ENCODE measurements around the gene ZNF32.

ZNF32 gene, protein sequence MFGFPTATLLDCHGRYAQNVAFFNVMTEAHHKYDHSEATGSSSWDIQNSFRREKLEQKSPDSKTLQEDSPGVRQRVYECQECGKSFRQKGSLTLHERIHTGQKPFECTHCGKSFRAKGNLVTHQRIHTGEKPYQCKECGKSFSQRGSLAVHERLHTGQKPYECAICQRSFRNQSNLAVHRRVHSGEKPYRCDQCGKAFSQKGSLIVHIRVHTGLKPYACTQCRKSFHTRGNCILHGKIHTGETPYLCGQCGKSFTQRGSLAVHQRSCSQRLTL

DNA sequence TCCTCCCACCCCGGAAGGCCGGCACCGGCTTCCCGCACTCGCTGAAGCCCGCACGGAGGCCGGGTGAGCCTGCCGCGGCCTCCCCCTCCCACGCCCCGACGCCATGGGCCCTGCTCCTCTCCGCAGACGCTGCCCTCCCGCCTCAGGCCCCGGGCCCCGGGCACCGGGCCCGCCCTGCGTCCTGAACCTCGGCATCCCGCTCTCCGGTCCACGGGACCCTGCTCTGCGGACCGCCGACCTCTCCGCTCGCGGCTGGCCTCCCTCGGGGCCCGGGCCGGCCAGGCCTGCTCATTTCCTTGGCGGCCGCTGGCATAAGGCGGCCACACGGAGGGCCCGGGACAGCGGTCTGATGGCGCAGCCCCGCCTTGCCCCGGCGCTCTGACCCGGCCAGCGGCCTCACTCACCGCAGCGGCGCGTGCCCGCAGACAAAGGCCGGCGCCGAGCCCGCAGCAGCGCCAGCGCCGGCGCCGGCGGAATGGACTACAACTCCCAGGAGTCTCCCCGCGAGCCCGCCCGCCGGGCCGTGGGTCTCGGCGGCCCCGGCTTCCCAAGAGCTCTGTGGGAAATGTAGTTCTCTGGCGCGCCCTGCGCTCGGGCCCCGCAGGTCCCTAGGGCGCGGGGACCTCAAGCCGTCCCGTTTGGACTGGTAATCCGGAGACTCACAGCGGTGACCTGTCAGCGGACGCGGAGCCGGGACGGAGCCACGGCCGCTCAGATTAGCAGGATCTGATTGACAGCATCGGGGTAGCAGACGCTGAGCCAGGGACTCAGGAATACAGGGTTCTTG lies at the start of gene ZNF32:
Gene ZNF32, minus strand, starts transcription at position 484 of the 787 bp plus-strand sequence. CDS start 2,748 bp downstream, outside the sequence.
- peak; percentile 2 for DNase-seq

DNA sequence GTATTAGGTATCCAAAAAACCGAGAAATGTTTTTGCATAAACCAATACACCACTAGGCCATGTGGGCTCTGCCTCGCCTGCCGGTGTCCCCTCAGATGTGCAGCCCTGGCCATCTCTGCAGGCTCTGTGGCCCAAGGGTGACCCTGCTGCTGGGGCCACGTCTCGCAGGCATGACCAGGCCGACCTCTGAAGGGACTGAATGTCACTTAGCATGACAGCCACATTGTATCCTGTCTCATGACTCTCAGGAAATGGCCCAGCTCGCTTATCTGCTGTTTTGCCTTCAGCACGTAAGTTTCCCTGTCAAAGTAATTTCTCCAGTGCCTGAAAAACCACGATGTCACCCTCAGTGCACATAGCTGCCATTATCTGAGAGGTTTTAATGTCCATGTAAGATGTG lies 49.5 kb upstream of the ZNF32 start:
- no peak for DNase-seq

DNA sequence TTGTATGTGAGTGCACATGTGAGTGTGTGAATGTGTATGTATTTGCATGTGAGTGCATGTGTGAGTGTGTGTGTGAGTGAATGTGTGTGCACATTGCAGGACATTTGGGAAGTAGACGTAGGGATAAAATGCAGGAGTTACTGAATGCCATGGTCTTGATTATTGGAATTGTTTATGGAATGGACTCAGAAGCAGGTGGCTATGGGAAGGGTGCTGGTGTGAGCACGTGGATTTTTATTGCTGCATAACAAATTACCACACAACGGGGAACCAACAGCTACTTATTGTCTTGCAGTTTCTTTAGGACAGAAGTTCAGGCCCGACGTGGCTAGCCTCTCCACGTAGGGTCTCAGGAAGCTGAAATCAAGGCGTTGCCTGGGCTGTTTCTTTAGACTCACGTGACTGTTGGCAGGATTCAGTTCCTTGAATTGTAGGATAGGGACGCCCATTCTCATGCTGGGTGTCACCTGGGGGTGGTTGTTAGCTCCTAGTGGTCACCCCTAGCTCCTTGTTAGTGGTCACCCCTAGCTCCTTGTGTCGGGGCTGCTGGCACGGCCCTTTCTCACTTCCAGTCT lies 48.3 kb upstream of the ZNF32 start:
- no peak for DNase-seq

DNA sequence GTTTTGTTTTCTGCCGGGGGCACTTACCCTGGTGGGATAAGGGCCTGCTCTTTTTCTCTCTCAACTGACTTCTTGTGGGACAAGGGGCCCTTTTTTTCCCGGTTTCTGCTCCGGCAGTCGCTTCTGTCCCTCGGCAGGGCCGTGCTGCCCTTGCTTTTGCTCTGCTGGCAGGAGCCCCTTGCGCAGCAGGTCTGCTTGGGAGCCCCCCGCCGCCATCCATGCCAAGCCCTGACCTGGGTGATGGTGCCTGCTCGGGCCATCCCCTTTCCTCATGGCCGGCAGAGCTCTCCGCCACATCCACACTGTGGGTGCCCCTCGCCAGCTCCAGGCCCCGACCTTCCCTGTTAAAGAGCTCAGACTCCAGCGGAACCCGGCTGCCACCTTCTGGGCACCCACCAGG lies 47.0 kb upstream of the ZNF32 start:
- no peak for DNase-seq

DNA sequence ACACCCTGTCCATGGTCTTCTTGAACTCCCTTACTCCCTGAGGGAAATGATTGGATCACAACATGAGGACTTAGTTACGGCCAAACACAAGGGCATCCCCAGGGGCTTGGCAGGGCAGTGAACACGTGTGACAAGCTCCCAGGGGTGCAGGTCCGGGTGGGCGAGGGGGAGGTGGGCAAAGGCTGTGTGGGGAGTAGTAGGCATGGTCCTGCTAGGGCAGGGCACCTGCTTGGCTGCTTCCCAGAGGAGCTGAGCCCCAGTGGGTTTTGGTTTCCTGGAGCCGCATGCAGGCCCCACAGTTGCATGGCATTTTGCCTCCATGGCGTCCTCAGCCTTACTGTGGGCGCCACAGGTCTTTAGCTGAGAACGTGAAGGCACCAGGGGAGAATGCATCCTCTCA lies 46.6 kb upstream of the ZNF32 start:
- no peak for DNase-seq

DNA sequence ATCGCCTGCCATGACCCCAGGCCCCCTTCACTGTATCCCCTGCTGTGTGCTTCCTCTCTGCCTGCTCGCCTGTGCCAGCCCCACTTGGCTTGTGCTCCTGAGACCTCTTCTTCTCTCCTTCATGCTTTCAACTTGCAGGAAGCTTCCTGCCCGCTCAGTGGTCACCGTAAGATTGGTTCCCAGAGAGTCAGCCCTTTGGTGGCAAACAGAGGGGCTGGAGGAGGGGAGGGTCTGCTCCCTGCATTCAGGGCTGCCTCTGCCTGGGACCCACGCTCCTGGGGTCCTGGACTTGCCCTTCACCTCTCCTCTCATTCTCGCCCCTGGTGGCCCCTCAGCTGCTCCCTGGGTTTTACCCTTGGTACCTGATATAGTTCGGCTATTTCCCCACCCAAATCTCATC lies 45.8 kb upstream of the ZNF32 start:
- no peak for DNase-seq

DNA sequence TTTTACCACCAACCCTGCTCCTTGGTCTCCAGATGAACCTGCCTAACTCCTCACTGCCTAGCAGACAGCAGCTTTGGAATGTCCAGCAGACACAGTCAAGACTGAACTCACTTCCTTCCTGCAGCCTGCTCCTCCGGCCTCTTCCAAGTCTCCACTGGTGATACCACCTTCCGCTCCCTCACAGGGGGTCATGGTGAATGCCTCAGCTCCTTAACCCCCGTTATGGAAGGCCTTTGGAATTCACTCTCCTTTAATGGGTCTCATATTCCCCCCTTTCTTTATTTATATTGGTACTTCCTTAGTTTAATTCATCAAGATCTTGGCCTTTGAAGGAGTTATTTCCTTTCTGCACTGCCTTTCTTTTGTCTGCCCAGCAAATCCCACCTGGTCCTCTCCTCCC lies 44.9 kb upstream of the ZNF32 start:
- DNase-seq, result no peak

DNA sequence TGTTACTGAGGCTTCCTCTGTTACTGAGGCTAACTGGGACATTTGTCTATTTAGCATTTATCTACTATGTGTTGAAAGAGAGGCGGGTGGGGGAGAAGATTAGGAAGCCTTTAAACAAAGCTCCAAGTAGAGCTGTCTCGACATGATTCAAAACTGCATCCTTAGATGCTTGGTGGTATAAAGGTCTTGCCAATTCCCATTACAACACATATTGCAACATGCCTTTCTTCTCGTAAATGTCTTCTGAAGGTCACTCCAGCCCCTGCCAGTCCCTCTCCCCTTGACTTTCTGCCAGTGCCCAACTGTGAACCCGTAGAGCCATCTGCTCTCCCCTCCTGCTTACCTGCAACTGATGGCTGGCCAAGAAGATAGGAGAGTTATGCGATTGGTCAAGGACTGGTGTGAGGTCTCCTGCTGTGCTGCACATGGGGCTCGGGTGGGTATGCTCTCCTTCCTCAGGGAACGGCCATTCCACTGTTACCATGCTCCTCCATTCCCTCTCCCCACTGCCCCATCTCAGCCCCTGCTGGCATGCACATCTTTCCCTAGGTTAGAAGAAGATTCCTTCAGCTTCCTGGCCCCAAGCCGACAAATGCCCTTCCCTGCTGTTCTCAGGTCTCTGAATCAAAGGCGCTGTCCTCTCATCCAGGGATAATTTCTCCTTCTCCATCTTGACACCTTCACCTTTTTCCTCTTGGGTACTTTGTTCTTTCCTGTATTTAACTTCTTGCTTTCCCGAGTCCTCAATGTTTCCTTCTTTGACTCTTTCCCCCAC lies 43.6 kb upstream of the ZNF32 start:
- no peak for DNase-seq

DNA sequence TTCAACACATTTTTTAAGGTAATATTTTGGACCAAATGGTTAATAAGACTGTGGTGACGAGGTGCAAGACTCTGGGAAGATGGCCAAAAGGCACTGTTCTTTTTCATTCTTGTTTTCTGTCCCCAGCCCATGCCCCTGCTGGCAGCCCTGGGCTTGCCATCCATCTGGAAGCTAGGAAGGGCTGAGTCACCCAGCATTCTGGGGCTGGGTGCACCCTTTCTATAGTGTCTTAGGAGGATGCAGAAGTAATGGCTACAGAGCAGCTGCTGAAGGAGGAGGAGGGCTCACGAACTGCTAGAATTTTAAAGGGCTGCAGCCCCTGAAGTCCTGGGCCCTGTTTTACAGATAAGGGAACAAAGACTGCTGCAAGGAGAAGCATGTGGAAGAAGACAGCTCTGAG lies 42.8 kb upstream of the ZNF32 start:
- no peak for DNase-seq

DNA sequence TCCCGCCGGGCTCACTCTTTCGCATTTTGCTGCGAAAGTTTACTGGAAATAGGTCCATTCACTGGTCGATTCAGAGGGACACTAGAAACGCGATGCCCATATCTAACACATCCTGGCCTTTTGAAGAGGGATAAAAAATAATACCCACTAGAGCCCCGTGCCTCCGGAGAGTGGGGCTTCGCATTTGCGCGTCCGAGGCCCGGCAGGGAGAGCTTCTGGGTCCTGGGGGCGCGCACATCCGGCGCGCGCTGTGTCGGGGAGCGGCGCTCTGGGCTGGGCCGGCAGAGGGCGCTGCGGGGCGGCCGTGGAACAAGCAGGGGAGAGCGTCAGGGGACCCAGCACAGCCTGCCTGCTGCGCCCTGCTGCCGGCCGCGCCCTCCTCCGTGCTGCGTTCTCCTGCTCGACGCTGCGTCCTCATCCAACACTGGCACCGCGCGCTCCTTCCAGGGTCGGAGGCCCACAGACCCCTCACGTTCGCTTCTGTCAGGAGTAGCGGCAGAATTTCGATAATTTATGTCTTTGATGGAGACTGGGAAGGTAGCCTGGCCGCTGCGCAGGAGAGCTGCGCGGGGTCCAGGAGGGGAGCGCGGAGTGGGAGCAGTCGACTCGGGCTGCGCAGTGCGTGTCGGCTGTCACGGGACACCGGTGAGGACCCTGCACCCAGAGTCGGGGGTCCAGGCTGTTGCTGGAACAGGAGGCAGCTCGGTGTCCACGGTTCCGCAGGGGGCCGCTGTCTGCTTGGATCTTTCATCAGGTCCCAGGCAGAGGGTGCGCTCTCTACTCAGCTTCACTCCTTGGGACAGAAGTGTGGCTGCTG lies 41.5 kb upstream of the ZNF32 start:
- no peak for DNase-seq

DNA sequence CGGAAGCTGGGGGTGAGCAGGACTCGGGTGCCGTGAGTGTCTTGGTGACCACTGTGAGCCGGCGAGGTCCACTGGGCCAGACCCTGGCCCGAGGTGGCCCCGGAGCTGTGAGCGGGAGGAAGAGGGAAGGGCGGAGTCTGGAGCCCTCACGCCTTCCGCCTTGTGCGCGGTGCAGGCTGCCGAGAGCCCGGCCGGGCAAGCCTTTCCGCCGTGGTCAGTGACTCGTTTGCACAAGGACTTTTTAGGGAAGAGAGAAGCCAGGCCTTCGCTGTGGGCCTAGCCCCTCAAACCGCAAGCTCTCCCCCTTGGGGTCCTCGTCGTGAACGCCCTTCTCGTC lies 40.9 kb upstream of the ZNF32 start:
- no peak for DNase-seq

DNA sequence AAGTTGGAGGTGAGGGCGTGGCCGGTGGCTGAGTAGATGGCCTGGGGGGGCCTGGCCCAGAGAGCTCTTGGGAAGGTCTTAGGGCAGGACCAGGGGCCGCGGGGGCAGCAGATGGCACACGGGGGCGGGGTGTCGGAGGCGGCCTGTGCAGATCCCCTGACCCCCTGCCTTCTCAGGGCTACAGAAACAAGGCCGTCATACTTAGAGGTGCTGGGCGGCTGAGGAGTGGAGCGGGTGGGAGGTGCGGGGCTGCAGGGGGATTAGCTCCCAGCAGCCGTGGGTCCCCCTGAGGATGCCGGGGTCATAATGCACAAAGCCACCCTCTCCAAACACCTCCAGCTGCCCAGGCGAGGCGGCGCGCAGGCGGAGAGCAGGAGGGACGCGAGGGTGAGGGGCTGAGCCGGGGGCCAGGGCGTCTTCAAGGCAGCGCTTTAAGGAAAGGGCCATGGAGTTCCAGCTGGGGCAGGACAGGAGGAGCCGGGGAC lies 40.4 kb upstream of the ZNF32 start:
- no peak for DNase-seq

DNA sequence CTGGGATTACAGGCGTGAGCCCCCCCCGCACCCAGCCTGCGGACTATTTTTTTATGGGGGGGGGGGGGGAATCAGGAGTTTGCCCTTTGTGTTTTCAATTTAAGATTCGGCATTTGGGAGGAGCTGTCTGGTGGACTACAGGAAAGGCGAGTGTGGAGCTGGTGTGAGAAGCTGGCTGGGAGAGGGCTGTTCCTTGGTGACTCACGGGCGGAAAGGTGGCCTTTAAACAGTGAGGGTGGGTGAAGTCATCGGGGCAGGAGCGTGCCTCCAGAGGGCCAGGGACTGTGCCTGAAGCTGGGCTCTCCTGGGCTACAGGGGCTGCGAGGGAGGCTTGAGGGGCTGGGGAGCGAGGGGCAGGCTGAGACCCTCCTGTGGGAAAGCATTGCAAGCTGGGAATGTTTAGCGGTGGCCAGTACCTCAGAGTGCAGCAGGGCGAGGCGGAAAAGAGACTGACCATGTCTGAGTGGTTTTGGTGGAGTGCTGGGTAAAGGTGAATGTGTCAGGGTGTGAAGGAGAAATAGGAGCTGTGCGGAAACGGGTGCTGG lies 39.7 kb upstream of the ZNF32 start:
- no peak for DNase-seq

DNA sequence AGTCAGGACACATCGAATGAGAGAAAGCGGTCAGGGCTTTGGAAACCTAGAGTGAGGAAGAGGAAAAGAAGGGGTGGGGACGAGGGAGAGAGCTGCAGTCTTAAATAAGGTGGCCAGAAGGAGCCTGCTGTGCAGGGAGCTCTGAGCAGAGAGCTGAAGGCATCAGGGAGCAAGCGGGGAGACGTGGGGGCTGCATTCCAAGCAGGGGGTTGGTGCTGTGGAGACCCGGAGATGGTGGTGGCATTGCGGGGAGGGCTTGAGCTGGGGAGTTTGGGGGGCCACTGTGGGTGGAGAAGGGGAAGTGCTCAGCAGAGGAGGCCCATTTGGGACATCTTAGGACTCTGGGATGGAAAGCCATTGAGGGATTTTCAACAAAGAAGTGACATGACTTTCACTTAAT lies 38.7 kb upstream of the ZNF32 start:
- DNase-seq, result no peak

DNA sequence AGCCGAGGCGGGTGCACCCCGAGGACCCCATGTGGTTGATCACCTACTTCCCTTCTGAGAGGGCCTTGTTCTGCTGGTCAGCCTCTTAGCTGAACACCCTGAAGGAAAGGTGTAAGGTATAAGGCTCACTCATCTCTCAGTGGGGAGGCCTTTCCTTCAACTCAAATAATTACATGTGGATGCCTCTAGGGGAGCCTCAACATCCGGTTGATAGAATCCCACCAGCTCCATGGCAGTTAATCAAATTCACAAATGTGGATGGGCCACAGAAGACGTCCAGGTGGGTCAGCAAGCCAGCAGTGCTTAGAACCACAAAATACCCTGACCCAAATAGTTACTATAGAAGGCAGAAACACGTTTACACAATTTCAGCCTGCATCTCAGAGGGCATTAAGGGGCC lies 37.7 kb upstream of the ZNF32 start:
- DNase-seq, result no peak

DNA sequence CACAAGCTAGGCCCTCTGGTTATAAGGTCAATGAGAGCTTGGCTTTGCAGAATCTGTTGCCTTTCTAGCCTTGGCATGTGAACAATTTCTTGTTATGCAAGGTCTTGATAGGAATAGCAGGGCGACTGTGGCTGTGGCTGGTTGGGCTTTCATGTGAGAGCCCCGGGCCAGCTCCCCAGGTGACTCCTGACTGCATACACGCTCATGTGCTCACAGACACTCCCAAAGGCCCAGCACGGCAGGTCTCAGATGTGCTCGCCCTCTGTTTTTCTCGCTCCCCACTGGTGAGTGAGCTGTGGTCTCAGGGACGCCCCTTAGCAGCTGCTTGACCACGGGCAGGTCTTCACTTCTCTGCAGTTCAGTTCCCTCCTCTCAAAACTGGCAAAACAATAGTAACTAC lies 37.1 kb upstream of the ZNF32 start:
- no peak for DNase-seq

DNA sequence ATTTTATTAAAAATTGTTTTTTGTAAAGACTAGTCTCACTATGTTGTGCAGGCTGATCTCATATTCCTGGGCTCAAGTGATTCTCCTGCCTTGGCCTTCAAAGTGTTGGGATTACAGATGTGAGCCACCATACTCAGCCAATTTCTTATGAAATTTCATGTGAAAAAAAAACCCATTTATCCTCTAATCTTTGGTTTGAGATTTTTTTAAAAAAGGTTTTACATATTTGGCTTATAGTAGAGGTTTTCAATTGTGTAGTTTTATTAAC lies 35.5 kb upstream of the ZNF32 start:
- DNase-seq, result no peak

DNA sequence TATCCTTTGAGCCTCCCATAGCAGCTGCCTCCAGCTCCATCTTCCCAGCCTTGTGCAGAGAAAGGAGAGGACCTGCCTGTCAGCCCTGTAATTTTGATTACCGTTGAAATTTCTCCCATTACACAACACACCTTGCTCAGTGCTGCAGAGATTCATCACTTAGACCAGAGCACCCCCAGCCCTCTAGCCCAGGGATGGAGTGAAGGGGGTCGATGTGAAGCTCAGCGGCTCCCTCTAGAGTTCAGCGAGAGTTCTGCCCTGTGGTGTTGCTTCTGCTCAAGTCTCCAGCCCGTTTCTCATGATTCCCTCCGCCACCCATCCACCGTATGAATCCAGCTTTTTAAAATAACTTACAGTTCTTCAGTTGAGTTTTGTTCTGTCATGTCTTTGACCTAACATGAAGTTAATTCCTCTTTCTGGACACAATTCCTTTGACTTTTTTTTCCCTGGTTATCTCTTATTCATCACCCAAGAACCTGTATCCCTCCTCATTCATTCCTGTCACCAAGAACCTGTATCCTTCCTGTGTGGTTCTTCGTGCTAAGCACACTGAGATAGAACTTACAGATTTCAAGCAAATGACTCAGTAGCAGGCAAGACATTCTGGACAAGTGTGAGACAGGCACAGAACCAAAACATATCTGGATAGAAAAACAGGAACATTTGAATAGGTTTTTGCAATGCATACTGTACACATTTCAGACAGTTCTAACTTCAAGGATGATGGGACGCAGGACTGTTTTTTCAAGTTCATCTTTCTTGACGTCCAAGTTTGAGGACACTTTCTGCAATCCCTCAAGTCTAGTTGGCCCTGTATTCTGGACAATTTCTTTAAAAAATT lies 35.0 kb upstream of the ZNF32 start:
- DNase-seq, result no peak

DNA sequence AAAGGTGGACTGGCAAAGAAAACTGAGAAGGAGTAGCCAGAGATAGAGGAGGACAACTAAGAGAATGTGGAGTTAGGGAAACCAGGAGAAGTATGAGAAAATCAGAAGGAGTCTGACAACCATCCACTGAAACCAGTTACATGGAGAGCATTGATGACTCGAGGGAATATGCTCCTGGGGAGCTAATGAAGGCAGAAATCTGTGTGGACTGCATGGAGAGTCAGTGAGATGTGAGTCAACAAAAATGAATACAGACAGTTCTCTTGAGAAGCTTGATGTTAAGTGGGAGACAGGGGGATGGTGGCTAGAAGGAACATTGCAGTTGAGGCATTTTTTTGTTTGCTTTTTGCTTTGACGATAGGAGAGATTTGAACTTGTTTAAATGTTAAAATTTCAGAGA lies 34.3 kb upstream of the ZNF32 start:
- no peak for DNase-seq

DNA sequence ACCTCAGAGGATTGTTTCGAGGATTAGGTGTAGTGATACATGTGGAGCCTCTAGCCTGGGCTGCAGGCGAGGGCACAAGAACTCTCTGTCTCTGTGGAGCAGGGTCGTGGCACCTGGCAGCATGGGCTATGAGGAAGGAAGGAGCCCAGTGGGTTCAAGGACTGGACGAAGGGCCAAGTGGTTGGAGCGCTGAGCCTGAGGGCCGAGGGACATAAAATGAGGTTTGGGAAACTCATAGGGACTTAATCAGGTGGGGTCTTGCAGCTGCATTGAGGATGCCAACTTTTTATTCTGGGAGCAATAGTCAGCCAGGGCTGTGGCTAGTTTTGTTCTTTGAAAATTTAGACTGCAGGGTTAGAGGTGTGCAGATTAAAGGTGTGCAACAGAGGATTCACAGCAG lies 33.0 kb upstream of the ZNF32 start:
- no peak for DNase-seq

DNA sequence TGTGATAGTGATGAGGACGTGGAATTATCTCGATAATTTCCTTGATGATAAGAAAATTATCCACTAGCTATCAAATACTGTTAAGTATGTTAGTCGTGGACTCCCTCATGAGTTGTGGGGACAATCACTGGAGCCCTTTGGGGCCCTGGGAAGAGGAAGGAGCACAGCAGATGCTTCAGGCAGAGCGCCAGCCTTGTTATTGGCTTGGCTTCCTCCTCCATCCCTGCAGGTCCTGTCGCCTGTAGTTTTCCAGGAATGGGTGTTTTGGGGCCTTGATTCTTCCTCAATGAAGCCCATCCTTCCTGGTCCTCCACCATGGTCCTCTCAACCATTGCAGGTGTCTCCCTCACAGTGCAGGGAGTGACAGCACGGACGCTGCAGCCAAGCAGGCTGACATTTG lies 32.5 kb upstream of the ZNF32 start:
- no peak for DNase-seq

DNA sequence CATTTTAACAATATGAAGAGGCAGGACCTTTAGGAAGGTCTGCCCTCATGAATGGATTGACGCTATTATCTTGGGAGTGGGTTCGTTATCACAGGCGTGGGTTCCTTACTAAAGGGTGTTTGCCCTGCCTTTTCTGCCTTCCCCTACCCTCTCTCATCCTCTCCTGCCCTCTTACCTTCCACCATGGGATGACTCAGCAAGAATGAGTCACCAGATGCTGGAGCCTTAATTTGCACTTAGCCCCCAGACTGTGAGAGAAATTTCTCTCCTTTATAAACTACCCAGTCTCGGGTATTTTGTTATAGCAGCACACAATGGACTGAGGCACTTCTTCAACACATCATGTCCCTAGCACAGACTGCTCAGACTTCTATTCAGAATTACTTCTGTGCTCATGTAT lies 31.4 kb upstream of the ZNF32 start:
- DNase-seq, result no peak
